Prostate gland (tissue), 2 donors: ENCODE measurements around the gene EPB41L2. TPM values are rescaled to one million over a fixed set of nuclear protein-coding genes. Genes with fewer than 3 reads are reported as not detected.

Source experiments
- DNase-seq: peaks from one replicate; pipeline ENCODE4 v3.0.0-alpha.2; 2019; ENCODE audit warnings: low spot score
- H3K27ac ChIP-seq, 2 donors: fragments of 200-600 bp; sonication (generic); 2 replicates each; pipeline ENCODE4 v1.5.1; 2017 to 2019
- H3K27me3 ChIP-seq: fragments of 200-600 bp; sonication (generic); replicated peaks from 2 replicates; pipeline ENCODE4 v1.5.1; 2019; ENCODE audit not compliant: insufficient read depth
- H3K36me3 ChIP-seq, 2 donors: fragments of 200-600 bp; sonication (generic); 1 replicate in 1 of 2; 2 replicates in 1 of 2; pipeline versions ENCODE4 v1.5.1 to v1.8.1; 2017 to 2019
- H3K4me1 ChIP-seq: fragments of 200-600 bp; sonication (generic); replicated peaks from 2 replicates; pipeline ENCODE4 v1.5.1; 2019
- H3K4me3 ChIP-seq, 2 donors: fragments of 200-600 bp; sonication (generic); 2 replicates each; pipeline ENCODE4 v1.5.1; 2017 to 2019
- H3K9me3 ChIP-seq: fragments of 200-600 bp; sonication (generic); 2 replicates; pipeline ENCODE4 v1.5.1; 2017
- POLR2A ChIP-seq: fragments of 450-650 bp; IDR thresholded peaks from one replicate; pipeline ENCODE4 v1.6.1; 2016; ENCODE audit warnings: antibody characterized with exemption, mild to moderate bottlenecking
- POLR2AphosphoS5 ChIP-seq: sonication (generic); formaldehyde crosslinking; IDR thresholded peaks from one replicate; pipeline ENCODE4 v1.6.1; 2017; ENCODE audit warnings: antibody characterized with exemption
- WGBS: methylation state at CpG from one replicate; pipeline ENCODE4 v1.1.5; 2018; 5-methylcytosine and 5-hydroxymethylcytosine counted together
- intact Hi-C: fragments of 100-400 bp; cut with DNase I; formaldehyde crosslinking; loops from one replicate; pipeline ENCODE4 v1.14.2; 2022
- total RNA-seq, 2 donors: library from RNA; depleted of rRNA; stranded (reverse); fragments of >200 nt; gene quantifications; one replicate each; pipeline ENCODE4 v1.1.0, GENCODE V29; 2016
- TF ChIP-seq, protein P1 (sequence below), 4 experiments: fragments of 200-600 bp in 2 of 4; fragments of 450-650 bp in 2 of 4; sonication (generic) in 2 of 4; IDR thresholded peaks; 1 replicate in 3 of 4; 2 replicates in 1 of 4; pipeline ENCODE4 v1.5.1; 2016 to 2019; ENCODE audit warnings: antibody characterized with exemption in 4 of 4, mild to moderate bottlenecking in 2 of 4, moderate library complexity in 2 of 4

The EPB41L2 gene
- total RNA-seq, 2 donors from 2014 or later = 11.9 to 105 TPM

DNA sequence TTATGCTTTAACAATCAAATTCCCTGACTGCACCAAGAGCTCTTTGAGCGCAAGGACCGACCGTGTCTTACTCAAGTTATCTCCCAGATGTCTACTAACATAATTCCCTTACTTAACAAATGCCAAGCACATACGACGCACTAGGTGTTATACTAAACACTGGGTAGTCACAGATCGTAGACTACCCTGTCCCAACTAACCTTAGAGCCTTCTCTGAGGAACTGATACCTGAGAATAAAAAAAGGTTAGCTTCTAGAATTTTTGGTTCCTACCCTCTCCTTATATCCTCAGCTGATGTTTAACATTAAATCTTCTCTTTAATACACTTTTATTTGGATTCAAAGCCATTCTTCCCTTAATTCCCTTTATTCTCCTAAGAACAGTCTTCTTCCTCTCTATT is 38.5 kb downstream of the EPB41L2 start:
- H3K27ac ChIP-seq = no peak overlapping the region
- no peak overlapping the region for H3K4me3 ChIP-seq
- 97% methylated on average over 6 of the region's 6 CpGs for WGBS
- intact Hi-C loops = no loop called here
- no peaks in the 10 kb centered on the region for H3K4me1 ChIP-seq
- TF ChIP-seq, protein P1, sequence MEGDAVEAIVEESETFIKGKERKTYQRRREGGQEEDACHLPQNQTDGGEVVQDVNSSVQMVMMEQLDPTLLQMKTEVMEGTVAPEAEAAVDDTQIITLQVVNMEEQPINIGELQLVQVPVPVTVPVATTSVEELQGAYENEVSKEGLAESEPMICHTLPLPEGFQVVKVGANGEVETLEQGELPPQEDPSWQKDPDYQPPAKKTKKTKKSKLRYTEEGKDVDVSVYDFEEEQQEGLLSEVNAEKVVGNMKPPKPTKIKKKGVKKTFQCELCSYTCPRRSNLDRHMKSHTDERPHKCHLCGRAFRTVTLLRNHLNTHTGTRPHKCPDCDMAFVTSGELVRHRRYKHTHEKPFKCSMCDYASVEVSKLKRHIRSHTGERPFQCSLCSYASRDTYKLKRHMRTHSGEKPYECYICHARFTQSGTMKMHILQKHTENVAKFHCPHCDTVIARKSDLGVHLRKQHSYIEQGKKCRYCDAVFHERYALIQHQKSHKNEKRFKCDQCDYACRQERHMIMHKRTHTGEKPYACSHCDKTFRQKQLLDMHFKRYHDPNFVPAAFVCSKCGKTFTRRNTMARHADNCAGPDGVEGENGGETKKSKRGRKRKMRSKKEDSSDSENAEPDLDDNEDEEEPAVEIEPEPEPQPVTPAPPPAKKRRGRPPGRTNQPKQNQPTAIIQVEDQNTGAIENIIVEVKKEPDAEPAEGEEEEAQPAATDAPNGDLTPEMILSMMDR (IDR thresholded peaks at IDR 0.05) = no peak
- no peak for TF ChIP-seq POLR2AphosphoS5
- TF ChIP-seq POLR2A = no peak
- no peak for DNase-seq
- H3K36me3 ChIP-seq = no peaks in the 10 kb centered on the region
- no peaks in the 10 kb centered on the region for H3K27me3 ChIP-seq
- no peaks in the 10 kb centered on the region for H3K9me3 ChIP-seq

DNA sequence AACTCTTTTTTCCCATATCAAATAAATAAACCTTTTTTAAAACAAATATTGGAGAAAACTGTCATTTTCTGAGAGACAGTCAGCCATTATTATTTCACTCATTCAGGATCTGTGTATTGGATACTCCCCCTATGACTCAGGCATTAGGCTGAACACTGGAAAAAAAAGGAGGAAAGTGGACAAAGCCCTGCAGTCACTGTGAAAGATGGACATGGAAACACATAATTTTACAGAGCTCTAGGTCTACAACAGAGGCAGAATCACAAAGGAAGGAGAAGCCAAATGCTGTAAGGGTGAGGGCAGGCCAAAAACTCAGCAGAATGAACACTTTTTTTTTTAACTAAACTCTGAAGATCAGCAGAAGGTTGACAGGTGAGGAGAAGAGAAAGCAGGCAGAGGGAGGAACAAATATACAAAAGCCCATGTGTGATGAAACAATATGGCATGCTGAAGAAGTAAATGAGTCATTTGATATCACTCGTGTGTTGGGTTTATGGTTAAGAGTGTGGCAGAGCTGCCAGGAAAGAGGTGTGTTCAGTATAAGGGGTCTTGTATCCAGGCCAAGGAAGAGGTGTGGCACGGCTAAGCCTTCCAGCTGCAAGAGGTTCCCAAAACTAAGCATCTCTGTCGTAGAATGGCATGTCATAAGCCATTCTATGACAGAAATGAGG is 39.1 kb downstream of the EPB41L2 start:
- intact Hi-C loops = no loop called here
- Histone ChIP-seq H3K9me3 (no peaks in the 10 kb centered on the region), H3K4me1 (no peaks in the 10 kb centered on the region), H3K36me3 (no peaks in the 10 kb centered on the region), H3K27me3 (no peaks in the 10 kb centered on the region), H3K4me3 (no peak overlapping the region), H3K27ac (no peak overlapping the region)
- TF ChIP-seq, protein P1 (IDR thresholded peaks at IDR 0.05) = no peak
- TF ChIP-seq POLR2AphosphoS5 = no peak
- no peak for TF ChIP-seq POLR2A
- no peak for DNase-seq
- 59% methylated on average over 3 of the region's 3 CpGs for WGBS

DNA sequence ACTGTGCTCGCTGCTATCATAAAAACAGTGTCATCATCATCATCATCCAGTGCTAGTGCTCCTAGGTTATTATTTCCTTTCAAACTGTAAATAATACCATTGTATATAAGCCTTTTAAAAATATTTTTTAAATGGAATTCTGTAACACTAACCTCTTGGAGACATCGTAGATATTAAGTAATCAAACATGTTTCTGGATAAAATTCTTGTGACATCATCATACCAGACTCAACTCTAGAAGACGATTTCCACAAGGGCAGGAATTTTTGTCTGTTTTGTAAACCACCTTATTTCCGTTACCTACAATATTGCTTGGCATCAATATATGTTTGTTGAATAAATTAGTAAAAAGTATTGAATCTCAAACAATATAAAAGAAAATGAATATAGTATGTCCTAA is 40.4 kb downstream of the EPB41L2 start:
- Histone ChIP-seq H3K27me3 (no peaks in the 10 kb centered on the region), H3K9me3 (no peaks in the 10 kb centered on the region), H3K27ac (no peak overlapping the region), H3K4me3 (no peak overlapping the region), H3K36me3 (no peaks in the 10 kb centered on the region), H3K4me1 (no peaks in the 10 kb centered on the region)
- WGBS = 65% methylated on average over 4 of the region's 4 CpGs
- no peak for DNase-seq
- no peak for TF ChIP-seq POLR2AphosphoS5
- intact Hi-C loops = no loop called here

DNA sequence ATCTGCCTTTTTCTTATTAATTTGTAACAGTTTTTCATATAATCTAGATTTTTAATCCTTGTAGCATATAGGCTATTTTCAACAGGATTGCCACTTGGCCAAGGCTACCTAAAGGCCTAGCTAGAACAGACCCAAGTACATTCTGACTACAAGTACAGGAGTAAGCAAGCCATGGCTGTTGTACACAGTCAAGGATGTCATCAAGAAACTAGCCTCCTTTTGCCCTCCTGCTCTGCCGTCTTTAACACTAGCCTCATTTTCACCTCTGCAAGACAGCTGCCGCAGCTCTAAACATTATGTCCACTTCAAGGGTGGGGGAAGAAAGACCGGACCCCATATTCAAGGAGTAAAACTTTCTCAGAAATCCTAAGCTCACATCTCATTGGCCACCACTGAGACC is 45.1 kb downstream of the EPB41L2 start:
- no peak for TF ChIP-seq POLR2AphosphoS5
- no peak for TF ChIP-seq POLR2A
- TF ChIP-seq, protein P1 (IDR thresholded peaks at IDR 0.05) = no peak
- Histone ChIP-seq H3K4me1 (no peaks in the 10 kb centered on the region), H3K9me3 (no peaks in the 10 kb centered on the region), H3K27ac (no peak overlapping the region), H3K4me3 (no peak overlapping the region), H3K36me3 (no peaks in the 10 kb centered on the region), H3K27me3 (no peaks in the 10 kb centered on the region)
- WGBS = 92% methylated on average over 3 of the region's 3 CpGs
- DNase-seq = no peak
- intact Hi-C loops = no loop called here

DNA sequence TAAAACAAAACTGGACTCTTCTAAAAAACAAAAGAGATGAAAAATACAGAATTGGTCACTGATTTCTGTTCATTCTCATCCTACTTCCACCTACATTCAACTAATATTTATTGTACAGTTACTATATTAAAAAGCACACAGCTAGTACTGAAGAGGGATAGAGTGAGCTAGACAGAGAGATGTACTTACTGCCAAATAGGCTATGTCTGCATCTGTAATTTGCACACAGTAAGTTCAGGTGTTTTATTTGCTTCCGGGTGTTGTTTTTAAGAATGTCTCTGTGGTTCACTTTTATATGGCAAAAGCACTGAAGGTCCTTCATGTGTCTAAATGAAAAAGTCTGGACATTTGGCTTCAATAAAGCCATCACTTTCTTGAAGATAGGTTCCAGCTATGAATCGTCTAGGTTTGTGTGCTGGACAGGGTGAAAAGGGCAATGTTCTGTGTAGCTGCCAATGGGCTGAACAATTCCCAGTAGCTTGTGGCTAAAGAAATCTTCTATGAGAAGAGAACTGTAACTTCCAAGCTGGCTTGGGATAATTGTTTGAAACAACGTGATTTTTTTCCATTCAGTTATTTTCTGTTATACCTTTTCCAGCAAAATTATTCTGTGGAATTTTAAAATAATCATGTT is 47.3 kb downstream of the EPB41L2 start:
- no peaks in the 10 kb centered on the region for H3K4me1 ChIP-seq
- H3K36me3 ChIP-seq = no peaks in the 10 kb centered on the region
- no peak overlapping the region for H3K4me3 ChIP-seq
- no peaks in the 10 kb centered on the region for H3K9me3 ChIP-seq
- WGBS = 33% methylated on average over 3 of the region's 3 CpGs
- DNase-seq = no peak
- H3K27me3 ChIP-seq = no peaks in the 10 kb centered on the region
- no peak overlapping the region for H3K27ac ChIP-seq
- intact Hi-C loops = no loop called here
- TF ChIP-seq POLR2AphosphoS5 (no peak), POLR2A (no peak)
- TF ChIP-seq, protein P1 (IDR thresholded peaks at IDR 0.05) = no peak
